OCI-M2 (cell line): ENCODE measurements around the gene CNTNAP5.

Source experiments
- DNase-seq: peaks from one replicate; lab custom pipeline; 2025; ENCODE audit not compliant: unreplicated experiment; lab: John Stamatoyannopoulos, UW

CNTNAP5 gene

DNA sequence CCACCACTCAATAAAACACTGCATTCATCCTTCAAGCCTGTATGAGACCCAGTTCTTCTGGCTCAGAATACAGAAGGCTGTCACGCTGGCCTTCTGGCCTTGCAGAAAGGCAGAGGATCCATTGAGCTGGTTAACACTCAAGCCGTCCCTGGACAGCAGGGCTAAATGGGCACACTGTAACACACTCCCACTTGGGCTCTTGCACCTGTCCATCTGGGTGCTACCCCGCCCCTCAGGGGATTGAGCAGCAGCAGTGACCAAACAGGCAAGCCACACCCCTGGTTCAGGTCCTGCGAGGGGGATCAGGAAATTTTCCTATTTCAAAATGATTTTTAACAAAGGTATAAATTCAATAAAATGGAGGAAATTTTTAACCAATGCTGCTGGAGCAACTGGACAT lies 936.0 kb downstream of the CNTNAP5 start:
- no peak for DNase-seq
